ENCODE data around the gene EIF4B.

DNA sequence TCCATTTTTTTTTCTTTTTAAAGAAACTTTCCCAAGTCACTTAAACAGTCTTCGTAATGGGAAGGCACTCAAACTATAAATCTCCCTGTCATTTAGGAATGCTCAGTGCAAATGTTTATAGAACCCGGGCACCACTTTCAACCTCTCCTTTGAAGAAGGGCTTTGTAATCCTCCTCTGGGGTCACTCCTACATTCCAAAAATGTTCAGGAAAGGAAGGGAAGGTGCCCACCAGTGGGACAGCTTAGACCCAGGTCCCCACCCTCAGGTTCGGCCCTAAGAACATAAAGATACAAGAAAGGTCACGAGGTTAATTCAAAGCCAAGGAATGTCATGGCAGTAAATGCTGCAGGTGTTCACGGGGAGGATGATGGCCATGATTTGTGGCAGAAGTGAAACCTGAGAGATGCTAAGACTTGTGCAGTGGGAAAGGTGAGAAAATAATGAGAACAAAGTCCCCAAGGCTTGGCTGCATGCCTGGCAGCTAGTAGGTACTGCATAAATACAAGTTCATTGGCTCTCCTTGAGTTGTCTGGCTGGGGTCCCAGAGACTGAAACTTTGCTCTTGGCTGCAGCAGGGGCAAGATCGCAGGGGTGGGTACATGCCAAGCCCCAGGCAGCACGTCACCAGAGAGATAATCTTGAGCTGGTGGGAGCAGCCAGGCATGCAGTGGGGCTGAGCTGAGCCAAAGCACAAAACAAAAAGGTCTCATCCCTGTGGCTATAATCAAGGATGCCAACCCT lies 36.3 kb upstream of the EIF4B start:
- TF ChIP-seq CTCF (IDR thresholded peaks at IDR 0.05; ENCODE audit: borderline replicate concordance, extremely low read depth, low read length, poor library complexity, severe bottlenecking) (no peak), EZH2 (IDR thresholded peaks at IDR 0.05; ENCODE audit: borderline replicate concordance, low read depth, low read length, severe bottlenecking) (no peak)
